Measurements from ENCODE around the gene CDK18.
A peak's percentile ranks its signal among the peaks of the same experiment; 100 is the strongest.

DNA sequence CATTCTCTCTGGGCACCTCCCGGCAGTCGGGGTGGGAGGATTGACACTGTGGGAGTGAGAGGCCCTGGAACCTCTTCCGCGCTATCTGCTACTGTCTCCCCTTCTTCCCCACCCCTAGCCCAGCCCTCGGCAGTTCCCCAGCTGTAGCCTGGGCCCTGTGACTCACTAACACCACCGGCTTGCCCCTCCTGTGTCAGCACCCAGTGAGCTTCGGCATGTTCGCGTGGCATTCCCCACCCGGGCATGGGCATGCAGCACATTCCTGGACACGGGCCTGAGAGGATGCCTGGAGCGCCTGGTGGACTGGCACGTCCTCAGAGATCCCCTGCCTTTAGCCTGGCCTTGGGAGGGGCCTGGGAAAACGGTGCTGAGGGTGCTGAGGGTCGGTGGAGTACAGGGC lies 1.3 kb downstream of the CDK18 start:
- TF ChIP-seq, protein P1, sequence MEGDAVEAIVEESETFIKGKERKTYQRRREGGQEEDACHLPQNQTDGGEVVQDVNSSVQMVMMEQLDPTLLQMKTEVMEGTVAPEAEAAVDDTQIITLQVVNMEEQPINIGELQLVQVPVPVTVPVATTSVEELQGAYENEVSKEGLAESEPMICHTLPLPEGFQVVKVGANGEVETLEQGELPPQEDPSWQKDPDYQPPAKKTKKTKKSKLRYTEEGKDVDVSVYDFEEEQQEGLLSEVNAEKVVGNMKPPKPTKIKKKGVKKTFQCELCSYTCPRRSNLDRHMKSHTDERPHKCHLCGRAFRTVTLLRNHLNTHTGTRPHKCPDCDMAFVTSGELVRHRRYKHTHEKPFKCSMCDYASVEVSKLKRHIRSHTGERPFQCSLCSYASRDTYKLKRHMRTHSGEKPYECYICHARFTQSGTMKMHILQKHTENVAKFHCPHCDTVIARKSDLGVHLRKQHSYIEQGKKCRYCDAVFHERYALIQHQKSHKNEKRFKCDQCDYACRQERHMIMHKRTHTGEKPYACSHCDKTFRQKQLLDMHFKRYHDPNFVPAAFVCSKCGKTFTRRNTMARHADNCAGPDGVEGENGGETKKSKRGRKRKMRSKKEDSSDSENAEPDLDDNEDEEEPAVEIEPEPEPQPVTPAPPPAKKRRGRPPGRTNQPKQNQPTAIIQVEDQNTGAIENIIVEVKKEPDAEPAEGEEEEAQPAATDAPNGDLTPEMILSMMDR (IDR thresholded peaks at IDR 0.05) = no peak
- TF ChIP-seq POLR2AphosphoS5 (IDR thresholded peaks at IDR 0.05) (peak; percentile 47), POLR2A (IDR thresholded peaks at IDR 0.05) (peak; percentile 48)
